GM23338 (cell line): ENCODE results near the gene IFRD1. TPM values are rescaled to one million over a fixed set of nuclear protein-coding genes. Genes with fewer than 3 reads are reported as not detected.

Source experiments
- ATAC-seq: fragments of 200-7000 bp; cut with Tn5 transposase; 3 replicates; pipeline ENCODE4 v1.9.1; 2020
- DNase-seq: peaks from one replicate; pipeline ENCODE4 v3.0.0-alpha.2; 2015; ENCODE audit warnings: low spot score
- H2AFZ ChIP-seq: fragments of 200-600 bp; sonication (generic); 2 replicates; pipeline ENCODE4 v1.8.0; 2016; ENCODE audit warnings: antibody characterized with exemption, mild to moderate bottlenecking, moderate library complexity
- H3F3A ChIP-seq: fragments of 200-600 bp; sonication (generic); replicated peaks from 2 replicates; pipeline ENCODE4 v1.8.0; 2017; ENCODE audit warnings: antibody characterized with exemption, mixed run types, low read depth
- H3K27ac ChIP-seq: fragments of 200-600 bp; sonication (generic); 2 replicates; pipeline ENCODE4 v1.6.1; 2016; ENCODE audit warnings: low read depth
- H3K27me3 ChIP-seq: fragments of 200-600 bp; sonication (generic); 2 replicates; pipeline ENCODE4 v1.8.0; 2016; ENCODE audit warnings: mild to moderate bottlenecking, mixed run types, moderate library complexity; ENCODE audit not compliant: insufficient read depth
- H3K36me3 ChIP-seq: fragments of 200-600 bp; sonication (generic); 2 replicates; pipeline ENCODE4 v1.8.0; 2016; ENCODE audit warnings: mild to moderate bottlenecking; ENCODE audit not compliant: insufficient read depth
- H3K4me1 ChIP-seq: fragments of 200-600 bp; sonication (generic); 2 replicates; pipeline ENCODE4 v1.8.0; 2016; ENCODE audit warnings: mild to moderate bottlenecking, moderate library complexity; ENCODE audit not compliant: insufficient read depth
- H3K4me2 ChIP-seq: fragments of 200-600 bp; sonication (generic); 2 replicates; pipeline ENCODE4 v1.7.1; 2017; ENCODE audit warnings: mixed run types
- H3K4me3 ChIP-seq: fragments of 200-600 bp; sonication (generic); 2 replicates; pipeline ENCODE4 v1.6.1; 2016; ENCODE audit warnings: mixed run types
- H3K79me2 ChIP-seq: fragments of 200-600 bp; sonication (generic); replicated peaks from 2 replicates; pipeline ENCODE4 v1.8.0; 2017; ENCODE audit warnings: mild to moderate bottlenecking; ENCODE audit not compliant: insufficient read depth
- H3K9me2 ChIP-seq: fragments of 200-600 bp; sonication (generic); 2 replicates; pipeline ENCODE4 v1.8.0; 2017; ENCODE audit not compliant: insufficient read depth
- H4K20me1 ChIP-seq: fragments of 200-600 bp; sonication (generic); replicated peaks from 2 replicates; pipeline ENCODE4 v1.8.0; 2017; ENCODE audit warnings: mild to moderate bottlenecking; ENCODE audit not compliant: insufficient read depth
- H3K27ac Mint-ChIP-seq: 2 replicates; pipeline ENCODE4 v1.8.0; 2020; ENCODE audit warnings: inconsistent platforms, mild to moderate bottlenecking, moderate library complexity, mixed read lengths
- H3K27me3 Mint-ChIP-seq: 3 replicates; pipeline ENCODE4 v1.8.0; 2022; ENCODE audit warnings: low read depth, mild to moderate bottlenecking, moderate library complexity, mixed read lengths, inconsistent platforms; ENCODE audit not compliant: insufficient read depth, poor library complexity
- H3K36me3 Mint-ChIP-seq: 3 replicates; pipeline ENCODE4 v1.8.0; 2021; ENCODE audit warnings: low read depth, mild to moderate bottlenecking, inconsistent platforms, moderate library complexity, mixed read lengths
- H3K4me1 Mint-ChIP-seq: 3 replicates; pipeline ENCODE4 v1.8.0; 2020; ENCODE audit warnings: mild to moderate bottlenecking, inconsistent platforms, mixed read lengths
- H3K4me3 Mint-ChIP-seq: 3 replicates; pipeline ENCODE4 v1.8.0; 2021; ENCODE audit warnings: moderate library complexity, mild to moderate bottlenecking, inconsistent platforms, mixed read lengths
- H3K9me3 Mint-ChIP-seq: 3 replicates; pipeline ENCODE4 v1.8.0; 2020; ENCODE audit warnings: moderate library complexity, mild to moderate bottlenecking, inconsistent platforms, mixed read lengths
- CREB1 ChIP-seq: fragments of 250-450 bp; sonication (Bioruptor Pico); IDR thresholded peaks from 2 replicates; pipeline ENCODE4 v1.5.0; 2020; ENCODE audit warnings: low read depth, mild to moderate bottlenecking, moderate library complexity
- ETS1 ChIP-seq: IDR thresholded peaks from 2 replicates; pipeline ENCODE4 v1.6.1; 2016; ENCODE audit warnings: antibody characterized with exemption
- EZH2 ChIP-seq: fragments of 200-600 bp; sonication (generic); IDR thresholded peaks from one replicate; pipeline ENCODE4 v1.8.0; 2017; ENCODE audit warnings: antibody characterized with exemption, mild to moderate bottlenecking, low read depth; ENCODE audit not compliant: unreplicated experiment
- EZH2phosphoT487 ChIP-seq: fragments of 200-600 bp; sonication (generic); IDR thresholded peaks from one replicate; pipeline ENCODE4 v1.8.1; 2018; ENCODE audit warnings: antibody characterized with exemption; ENCODE audit not compliant: unreplicated experiment
- JUNB ChIP-seq: IDR thresholded peaks from one replicate; pipeline ENCODE4 v1.6.1; 2016; ENCODE audit warnings: antibody characterized with exemption; ENCODE audit not compliant: unreplicated experiment
- NANOG ChIP-seq: IDR thresholded peaks from 2 replicates; pipeline ENCODE4 v1.6.1; 2016; ENCODE audit warnings: antibody characterized with exemption, borderline replicate concordance
- POLR2AphosphoS5 ChIP-seq: IDR thresholded peaks from 2 replicates; pipeline ENCODE4 v1.6.1; 2016; ENCODE audit warnings: antibody characterized with exemption, low read depth
- REST ChIP-seq: IDR thresholded peaks from one replicate; pipeline ENCODE4 v1.6.1; 2018; ENCODE audit warnings: antibody characterized with exemption; ENCODE audit not compliant: unreplicated experiment
- STAT1 ChIP-seq: IDR thresholded peaks from one replicate; pipeline ENCODE4 v1.6.1; 2016; ENCODE audit warnings: antibody characterized with exemption; ENCODE audit not compliant: unreplicated experiment
- ZNF114 ChIP-seq: fragments of 250-450 bp; sonication (Bioruptor Pico); IDR thresholded peaks from 2 replicates; pipeline ENCODE4 v1.5.0; 2020; ENCODE audit warnings: mild to moderate bottlenecking, moderate library complexity
- ZNF331 ChIP-seq: fragments of 250-450 bp; sonication (Bioruptor Pico); IDR thresholded peaks from 2 replicates; pipeline ENCODE4 v1.5.0; 2020; ENCODE audit warnings: low read depth, mild to moderate bottlenecking, moderate library complexity
- ZNF462 ChIP-seq: fragments of 250-450 bp; sonication (Bioruptor Pico); IDR thresholded peaks from 2 replicates; pipeline ENCODE4 v1.5.0; 2020; ENCODE audit warnings: mild to moderate bottlenecking, moderate library complexity
- polyA plus RNA-seq: library from polyadenylated mRNA; unstranded; fragments of >200 nt; fragmentation: Nextera tagmentation; extraction: Ambion mirVana; gene quantifications from 2 replicates; pipeline ENCODE4 v1.2.1, GENCODE V29; 2016
- total RNA-seq: library from RNA; depleted of rRNA; stranded (reverse); fragments of >200 nt; shearing (Covaris generic); gene quantifications from 2 replicates; pipeline ENCODE4 v1.2.3, GENCODE V29; 2014
- TF ChIP-seq, protein P1 (sequence below), 2 experiments: fragments of 200-600 bp in 1 of 2; sonication (generic) in 1 of 2; conservative IDR thresholded peaks; 2 replicates each; pipeline versions ENCODE4 v1.5.1 to v1.6.1; 2016 to 2017; ENCODE audit warnings: antibody characterized with exemption in 2 of 2, low read depth in 2 of 2, mild to moderate bottlenecking in 2 of 2, moderate library complexity in 1 of 2

The IFRD1 gene
- total and polyA plus RNA-seq, 2 experiments from 2014 or later = 69.6 to 73.6 TPM

GRCh38 chr7:112494656-112495055 lies 44.4 kb downstream of the IFRD1 start:
- Histone ChIP-seq H3K79me2 (no peaks in the 10 kb centered on the region), H2AFZ (no peak overlapping the region), H4K20me1 (no peaks in the 10 kb centered on the region), H3K27me3 (no peaks in the 10 kb centered on the region), H3K9me2 (0 out of 2 replicates have a peak, but pooled peaks cover 2% of the 10 kb centered on the region), H3K4me2 (no peak overlapping the region), H3K36me3 (no peaks in the 10 kb centered on the region), H3K4me3 (no peak overlapping the region), H3K27ac (no peak overlapping the region), H3K4me1 (no peaks in the 10 kb centered on the region), H3F3A (no peaks in the 10 kb centered on the region)
- peaks cover 4% of the 10 kb centered on the region for H3K4me1 Mint-ChIP-seq
- H3K36me3 Mint-ChIP-seq = no peaks in the 10 kb centered on the region
- DNase-seq (no peak), ATAC-seq (no peak)
- H3K9me3 Mint-ChIP-seq = no peaks in the 10 kb centered on the region
- H3K27me3 Mint-ChIP-seq = no peaks in the 10 kb centered on the region
- H3K4me3 Mint-ChIP-seq = no peak overlapping the region
- TF ChIP-seq REST = no peak
- no peak for TF ChIP-seq NANOG
- no peak for TF ChIP-seq ETS1
- no peak for TF ChIP-seq POLR2AphosphoS5
- TF ChIP-seq EZH2phosphoT487 = no peak
- TF ChIP-seq CREB1 = no peak
- no peak for TF ChIP-seq ZNF114 (CRISPR knock-in tag)
- TF ChIP-seq JUNB = no peak
- TF ChIP-seq, protein P1, sequence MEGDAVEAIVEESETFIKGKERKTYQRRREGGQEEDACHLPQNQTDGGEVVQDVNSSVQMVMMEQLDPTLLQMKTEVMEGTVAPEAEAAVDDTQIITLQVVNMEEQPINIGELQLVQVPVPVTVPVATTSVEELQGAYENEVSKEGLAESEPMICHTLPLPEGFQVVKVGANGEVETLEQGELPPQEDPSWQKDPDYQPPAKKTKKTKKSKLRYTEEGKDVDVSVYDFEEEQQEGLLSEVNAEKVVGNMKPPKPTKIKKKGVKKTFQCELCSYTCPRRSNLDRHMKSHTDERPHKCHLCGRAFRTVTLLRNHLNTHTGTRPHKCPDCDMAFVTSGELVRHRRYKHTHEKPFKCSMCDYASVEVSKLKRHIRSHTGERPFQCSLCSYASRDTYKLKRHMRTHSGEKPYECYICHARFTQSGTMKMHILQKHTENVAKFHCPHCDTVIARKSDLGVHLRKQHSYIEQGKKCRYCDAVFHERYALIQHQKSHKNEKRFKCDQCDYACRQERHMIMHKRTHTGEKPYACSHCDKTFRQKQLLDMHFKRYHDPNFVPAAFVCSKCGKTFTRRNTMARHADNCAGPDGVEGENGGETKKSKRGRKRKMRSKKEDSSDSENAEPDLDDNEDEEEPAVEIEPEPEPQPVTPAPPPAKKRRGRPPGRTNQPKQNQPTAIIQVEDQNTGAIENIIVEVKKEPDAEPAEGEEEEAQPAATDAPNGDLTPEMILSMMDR (conservative IDR thresholded peaks at IDR 0.05; ENCODE audit: low read depth in 2 of 2) = no peak
- TF ChIP-seq ZNF462 (CRISPR knock-in tag) = no peak
- TF ChIP-seq EZH2 = no peak
- TF ChIP-seq STAT1 = no peak
- no peak for TF ChIP-seq ZNF331 (CRISPR knock-in tag)
- H3K27ac Mint-ChIP-seq = no peak overlapping the region
